ENCODE data around the gene ADARB2.

DNA sequence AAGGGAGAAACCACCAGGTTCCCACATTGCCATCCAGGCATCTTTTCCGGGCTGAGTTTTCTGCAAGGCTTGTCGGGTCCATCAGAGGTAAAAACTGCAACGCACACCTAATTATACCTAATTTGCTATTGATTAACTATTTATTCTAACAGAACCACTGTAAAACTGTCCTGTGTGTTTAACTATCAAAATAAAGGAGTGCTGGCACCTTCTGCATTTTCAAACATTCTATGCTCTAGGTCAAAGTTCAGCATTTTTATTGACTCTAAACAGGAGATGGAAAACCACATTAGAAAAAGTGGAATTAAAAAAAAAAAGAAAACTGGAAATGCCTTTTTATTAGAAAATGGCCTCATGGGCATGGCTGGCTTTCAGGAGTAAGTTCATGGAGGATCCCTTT, 82.0 kb downstream of the ADARB2 start:
- TF ChIP-seq CTCF (IDR thresholded peaks at IDR 0.05) (no peak), POLR2A (IDR thresholded peaks at IDR 0.05) (no peak)

All from testis (tissue), 2 donors.